ENCODE data around the gene JAZF1. TPM values are rescaled to one million over a fixed set of nuclear protein-coding genes. Genes with fewer than 3 reads are reported as not detected.

JAZF1 gene
- total and polyA plus RNA-seq, 9 of the 15 experiments (the other 6 are each of a cell fraction or from before 2014, with no cell fraction given): 0.04 to 0.64 (median 0.11) TPM; not detected in 3

DNA sequence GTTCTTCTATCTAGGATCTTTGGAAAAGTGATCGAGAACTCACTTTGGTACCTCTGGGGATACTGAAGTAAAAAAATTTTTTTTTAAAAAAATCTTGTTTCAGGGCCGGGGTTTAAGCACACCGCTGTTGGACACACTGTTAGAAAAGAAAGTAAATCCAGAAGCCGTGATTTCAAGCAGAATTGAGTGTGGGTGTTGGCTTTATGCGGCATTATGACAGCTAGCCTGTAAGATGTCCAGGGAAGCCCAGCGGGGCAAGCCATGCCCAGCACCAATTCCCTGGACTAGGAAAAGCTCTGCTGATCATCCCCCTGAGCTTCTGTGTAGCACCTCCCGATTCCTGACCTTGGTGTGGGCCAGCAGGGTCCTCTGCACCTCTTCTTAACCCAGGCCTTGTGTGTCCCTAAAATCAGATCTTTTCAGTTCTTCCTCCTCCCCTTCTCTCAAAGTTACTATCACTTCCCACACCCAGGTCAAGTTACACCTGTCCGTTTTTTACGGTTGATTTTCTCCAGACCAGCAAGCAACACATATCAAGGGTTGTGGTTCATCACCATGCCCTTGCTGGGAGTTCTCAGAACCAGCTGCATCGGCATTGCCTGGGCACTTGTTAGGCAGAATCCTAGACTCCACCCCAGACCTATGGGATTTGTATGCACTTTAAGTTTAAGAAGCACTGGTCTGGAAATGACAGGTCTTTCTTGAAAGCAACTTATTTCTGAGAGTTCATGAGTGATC, 235.4 kb downstream of the JAZF1 start (continued):
- TF ChIP-seq NR4A1 (CRISPR knock-in tag; IDR thresholded peaks at IDR 0.05): no peak
- TF ChIP-seq NR4A1 (tag; IDR thresholded peaks at IDR 0.05): no peak
- no peak for TF ChIP-seq HDAC2 (IDR thresholded peaks at IDR 0.05)
- no peak for TF ChIP-seq SNRNP70 (optimal IDR thresholded peaks at IDR 0.05; ENCODE audit: low read depth, low read length)
- TF ChIP-seq CSDE1 (IDR thresholded peaks at IDR 0.05): no peak

GRCh38 chr7:27944643-27945042, 236.0 kb downstream of the JAZF1 start:
- Histone ChIP-seq H3K9me3 (replicated peaks; ENCODE audit: control insufficient read depth, insufficient read depth, low read depth, low read length) (no peaks in the 10 kb centered on the region), H3K36me3 (ENCODE audit: control insufficient read depth, insufficient read depth, low read length) (no peaks in the 10 kb centered on the region), H3K4me3 (no peak overlapping the region), H3K27me3 (ENCODE audit: control insufficient read depth in 2 of 2, insufficient read depth in 2 of 2, low read length in 2 of 2) (peaks cover 16 to 52% of the 10 kb centered on the region in 2 experiments; a peak in 4 of 5 replicates), H3K4me2 (ENCODE audit: insufficient read depth, low read length) (no peak overlapping the region), H3K4me1 (replicated peaks in 1 of 2; ENCODE audit: control insufficient read depth in 2 of 2, insufficient read depth in 2 of 2, low read length in 2 of 2) (no peaks in the 10 kb centered on the region), H3K79me2 (ENCODE audit: control insufficient read depth, insufficient read depth, low read length) (no peaks in the 10 kb centered on the region), H3K9me1 (ENCODE audit: control insufficient read depth, insufficient read depth, low read length) (no peaks in the 10 kb centered on the region), H3K27ac (ENCODE audit: extremely low read depth, low read depth, low read length) (no peak overlapping the region), H4K20me1 (replicated peaks; ENCODE audit: control insufficient read depth, insufficient read depth, low read length) (no peaks in the 10 kb centered on the region), H2AFZ (ENCODE audit: low read depth, low read length) (no peak overlapping the region), H3K9ac (ENCODE audit: insufficient read depth in 1 of 2, low read depth in 2 of 2, low read length in 2 of 2) (no peak overlapping the region)
- intact Hi-C loops (cut with micrococcal nuclease) (no loop called here), in situ Hi-C loops (cut with MboI) (no loop called here)
- 18% methylated on average over 6 of the region's 6 CpGs for WGBS (ENCODE audit: insufficient coverage, low coverage, missing lambda C conversion rate)
- ChIA-PET POLR2A (interaction anchor here (1.5 kb wide), 1 partner anchor 9 kb away, joined by 3 read pairs; no protein-coding TSS in a partner anchor), CTCF (ENCODE audit: low intra/inter-chr PET ratio) (no interaction called here)
- BruUV-seq (replicated peaks): no TSS peak
- no peak for ATAC-seq
- TF ChIP-seq SREBF2 (CRISPR knock-in tag; IDR thresholded peaks at IDR 0.05) (no peak), C11orf30 (IDR thresholded peaks at IDR 0.05; ENCODE audit: low read depth) (no peak), YY1 (IDR thresholded peaks at IDR 0.05; ENCODE audit: borderline replicate concordance in 1 of 3, control insufficient read depth in 1 of 3, extremely low read depth in 1 of 3, insufficient read depth in 3 of 3, insufficient read length in 1 of 3, insufficient replicate concordance in 2 of 3, low read depth in 1 of 3, low read length in 2 of 3) (no peak), ZSCAN32 (CRISPR knock-in tag; IDR thresholded peaks at IDR 0.05) (no peak), BCOR (IDR thresholded peaks at IDR 0.05) (no peak)
- TF ChIP-seq, protein P1, sequence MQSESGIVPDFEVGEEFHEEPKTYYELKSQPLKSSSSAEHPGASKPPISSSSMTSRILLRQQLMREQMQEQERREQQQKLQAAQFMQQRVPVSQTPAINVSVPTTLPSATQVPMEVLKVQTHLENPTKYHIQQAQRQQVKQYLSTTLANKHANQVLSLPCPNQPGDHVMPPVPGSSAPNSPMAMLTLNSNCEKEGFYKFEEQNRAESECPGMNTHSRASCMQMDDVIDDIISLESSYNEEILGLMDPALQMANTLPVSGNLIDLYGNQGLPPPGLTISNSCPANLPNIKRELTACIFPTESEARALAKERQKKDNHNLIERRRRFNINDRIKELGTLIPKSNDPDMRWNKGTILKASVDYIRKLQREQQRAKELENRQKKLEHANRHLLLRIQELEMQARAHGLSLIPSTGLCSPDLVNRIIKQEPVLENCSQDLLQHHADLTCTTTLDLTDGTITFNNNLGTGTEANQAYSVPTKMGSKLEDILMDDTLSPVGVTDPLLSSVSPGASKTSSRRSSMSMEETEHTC (IDR thresholded peaks at IDR 0.05): no peak
- DNase-seq (ENCODE audit: extremely low read depth in 1 of 4, low spot score in 3 of 4): no peak
- FAIRE-seq: no peak

Measured in K562 (cell line).